Aorta (tissue), 5 donors: Measurements from ENCODE around the gene CYTH1. TPM values are rescaled to one million over a fixed set of nuclear protein-coding genes. Genes with fewer than 3 reads are reported as not detected.

Experiments
- ATAC-seq: fragments of 200-7000 bp; cut with Tn5 transposase; one replicate; pipeline ENCODE4 v1.9.1; 2022; ENCODE audit warnings: moderate library complexity; ENCODE audit not compliant: low FRiP score
- DNase-seq, 2 donors: peaks; one replicate each; pipeline ENCODE4 v3.0.0-alpha.2; 2020
- H3K27ac ChIP-seq, 2 donors: one replicate each; pipeline ENCODE4 v1.5.1; 2013; ENCODE audit warnings: low read length in 2 of 2, mild to moderate bottlenecking in 2 of 2, moderate library complexity in 2 of 2, control low read depth in 1 of 2, inconsistent platforms in 1 of 2, low read depth in 1 of 2
- H3K27me3 ChIP-seq, 2 donors: one replicate each; pipeline ENCODE4 v1.6.1; 2013; ENCODE audit warnings: control low read depth in 1 of 2, low read length in 1 of 2, mild to moderate bottlenecking in 1 of 2, moderate library complexity in 1 of 2; ENCODE audit not compliant: insufficient read depth in 2 of 2, control insufficient read depth in 1 of 2
- H3K36me3 ChIP-seq, 2 donors: one replicate each; pipeline ENCODE4 v1.6.1; 2013; ENCODE audit warnings: control low read depth in 1 of 2, low read length in 1 of 2, mild to moderate bottlenecking in 1 of 2; ENCODE audit not compliant: insufficient read depth in 2 of 2, control insufficient read depth in 1 of 2
- H3K4me1 ChIP-seq, 2 donors: one replicate each; pipeline ENCODE4 v1.6.1; 2013; ENCODE audit warnings: low read length in 2 of 2, control low read depth in 1 of 2, mild to moderate bottlenecking in 1 of 2, moderate library complexity in 1 of 2; ENCODE audit not compliant: insufficient read depth in 2 of 2, control insufficient read depth in 1 of 2
- H3K4me3 ChIP-seq, 2 donors: one replicate each; pipeline ENCODE4 v1.5.1; 2013; ENCODE audit warnings: low read length in 2 of 2, control low read depth in 1 of 2, mild to moderate bottlenecking in 1 of 2
- H3K9me3 ChIP-seq: one replicate; pipeline ENCODE4 v1.6.1; 2013; ENCODE audit warnings: mild to moderate bottlenecking, low read length; ENCODE audit not compliant: control insufficient read depth
- WGBS, 2 donors: extraction: QIAGEN DNeasy Blood & Tissue Kit; methylation state at CpG; one replicate each; pipeline ENCODE4 v1.1.7; 2013; 5-methylcytosine and 5-hydroxymethylcytosine counted together
- intact Hi-C, 2 donors: fragments of 100-400 bp; cut with DNase I; formaldehyde crosslinking; loops; one replicate each; pipeline versions ENCODE4 v1.14.2 to v1.15.0; 2022
- polyA plus RNA-seq, 2 donors: library from polyadenylated mRNA; stranded (reverse); fragments of 200-250 nt; gene quantifications; one replicate each; pipeline ENCODE4 v1.2.3, GENCODE V29; 2013
- total RNA-seq, 2 donors: library from RNA; stranded (reverse); fragmentation: NEBNext Ultra II Directional; extraction: Animal tissue kit (Norgen Biotek cat#: 25700); gene quantifications; one replicate each; pipeline ENCODE4 v1.2.1, GENCODE V29; 2021
- donor health status: healthy with polysubstance abuse.
- donor health status: Bipolar disorder and iron deficiency.
- donor health status: DM: no; HTN: no; CAD: no.
- donor health status: DM: no; HTN: no; CAD: no.
- donor health status: DM: yes; HTN: yes; CAD: no.

Gene CYTH1
- total and polyA plus RNA-seq, 4 donors: 20.3 to 66.8 (median 32.7) TPM

DNA sequence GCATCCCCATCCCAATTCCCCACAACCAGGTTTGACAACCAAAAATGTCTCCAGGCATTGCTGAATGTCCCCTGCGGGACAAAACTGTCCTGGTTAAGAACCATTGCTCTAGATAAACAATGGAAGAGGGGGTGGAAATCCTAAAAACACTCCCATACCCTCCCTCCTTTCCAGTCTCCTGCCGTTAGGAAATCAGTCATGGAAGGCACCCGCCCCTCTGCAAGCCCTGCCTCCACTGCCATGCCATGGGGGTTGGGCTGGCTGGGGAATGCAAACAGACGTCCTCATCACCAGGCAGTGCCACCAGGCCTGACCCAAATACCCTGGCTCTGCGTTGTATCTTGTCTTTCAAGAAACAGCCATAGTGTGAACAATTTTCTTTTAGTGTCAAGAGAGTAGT, 57.5 kb downstream of the CYTH1 start:
- H3K4me1 ChIP-seq: no peaks in the 10 kb centered on the region
- H3K36me3 ChIP-seq: no peaks in the 10 kb centered on the region
- H3K27me3 ChIP-seq: no peaks in the 10 kb centered on the region
- no peaks in the 10 kb centered on the region for H3K9me3 ChIP-seq
- ATAC-seq (no peak), DNase-seq (no peak)
- 18 to 24% methylated on average over 5 of the region's 5 CpGs for WGBS, 2 donors
- intact Hi-C loops: no loop called here
- no peak overlapping the region for H3K27ac ChIP-seq
- no peak overlapping the region for H3K4me3 ChIP-seq

DNA sequence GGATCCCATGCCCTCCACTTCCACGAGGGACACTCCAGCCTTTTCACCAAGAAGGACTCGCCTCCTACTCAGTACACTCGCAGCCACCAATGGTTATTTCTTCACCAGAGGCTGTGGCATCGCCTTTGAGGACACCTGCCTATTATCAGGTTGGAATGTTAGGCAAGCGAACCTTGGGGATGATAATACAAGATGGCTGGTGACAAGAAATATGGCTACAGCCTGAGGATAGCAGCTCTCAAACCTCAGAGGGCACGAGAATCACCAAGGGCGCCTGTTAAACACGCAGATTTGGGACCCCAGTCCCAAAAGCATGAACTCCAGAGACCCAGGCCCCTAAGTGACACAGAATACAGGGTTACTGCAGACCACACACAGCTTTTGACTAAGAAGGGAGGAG, 58.1 kb downstream of the CYTH1 start:
- DNase-seq: no peak
- 80 to 81% methylated on average over 8 of the region's 8 CpGs for WGBS, 2 donors
- ATAC-seq: no peak
- Histone ChIP-seq H3K36me3 (no peaks in the 10 kb centered on the region), H3K4me1 (no peaks in the 10 kb centered on the region), H3K4me3 (no peak overlapping the region), H3K9me3 (no peaks in the 10 kb centered on the region), H3K27ac (no peak overlapping the region), H3K27me3 (no peaks in the 10 kb centered on the region)
- intact Hi-C loops: no loop called here

DNA sequence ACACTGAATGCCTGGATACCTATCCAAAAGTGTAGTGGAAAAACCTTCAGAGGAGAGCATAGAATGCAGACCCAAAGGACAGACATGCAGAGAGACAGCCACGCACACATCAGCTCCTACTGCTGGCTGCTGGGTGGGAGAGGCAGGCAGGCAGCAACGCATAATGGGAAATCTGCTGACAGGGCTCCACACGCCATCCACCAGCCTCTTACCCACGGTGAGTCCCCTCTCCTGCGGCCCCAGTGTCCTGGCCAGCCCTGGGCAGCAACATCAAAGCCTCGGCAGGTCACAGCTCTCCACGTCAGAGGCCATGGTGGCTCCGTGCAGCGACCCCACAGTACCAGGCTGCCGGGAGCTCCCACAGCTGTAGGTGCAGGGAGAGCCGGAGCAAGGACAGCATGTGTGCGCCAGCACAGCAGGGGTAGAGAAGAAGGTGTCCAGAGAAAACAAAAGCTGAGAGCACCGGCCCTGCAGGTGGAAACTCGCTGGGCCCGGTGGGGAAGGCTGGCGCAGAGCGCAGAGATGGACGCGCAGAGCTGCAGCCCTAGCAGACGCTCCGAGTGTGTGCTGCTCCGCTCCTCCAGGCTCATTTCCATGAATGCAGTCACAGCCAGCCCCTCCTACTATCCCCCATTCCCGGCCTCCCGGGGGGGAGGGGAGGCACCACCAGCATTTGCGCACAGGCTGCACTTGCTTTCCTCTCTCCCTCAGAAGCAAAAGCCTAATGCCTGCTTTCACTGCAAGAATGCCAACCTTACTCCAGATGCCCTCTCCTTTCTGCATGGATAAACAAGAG, 58.9 kb downstream of the CYTH1 start:
- Histone ChIP-seq H3K36me3 (no peaks in the 10 kb centered on the region), H3K27me3 (no peaks in the 10 kb centered on the region), H3K4me1 (no peaks in the 10 kb centered on the region), H3K27ac (no peak overlapping the region), H3K4me3 (no peak overlapping the region), H3K9me3 (no peaks in the 10 kb centered on the region)
- peak; percentile 67 for ATAC-seq
- peak; percentile 66 to 81 for DNase-seq
- WGBS, 2 donors: 3 to 9% methylated on average over 25 of the region's 25 CpGs
- intact Hi-C loops: no loop called here

DNA sequence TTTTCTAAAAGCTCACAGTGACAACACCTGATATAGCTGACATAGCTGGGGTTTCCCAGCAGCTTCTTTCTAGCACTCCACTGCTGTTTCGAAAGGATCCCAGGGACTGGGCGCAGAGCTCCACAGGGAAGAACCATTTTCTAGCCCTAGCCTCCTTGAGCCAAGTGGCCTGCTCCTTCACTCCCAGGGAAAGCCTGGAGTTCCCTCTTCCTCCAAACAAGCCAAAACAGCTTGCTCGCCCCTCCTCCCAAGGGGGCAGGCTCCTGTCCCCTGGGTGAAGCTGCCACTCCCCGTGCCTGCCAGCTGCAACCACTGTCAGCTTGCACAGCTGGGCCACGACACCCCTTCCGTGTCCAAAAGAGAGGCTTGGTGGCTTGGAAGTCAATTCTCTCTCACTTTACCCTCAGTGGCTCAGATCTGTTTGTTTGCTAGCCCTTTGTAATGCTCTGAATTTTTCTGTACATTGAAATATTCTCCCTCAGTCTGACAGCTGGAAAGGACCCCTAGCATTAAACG, 59.8 kb downstream of the CYTH1 start:
- H3K4me1 ChIP-seq: no peaks in the 10 kb centered on the region
- intact Hi-C loops: no loop called here
- H3K36me3 ChIP-seq: no peaks in the 10 kb centered on the region
- no peaks in the 10 kb centered on the region for H3K27me3 ChIP-seq
- DNase-seq (peak in 1 of 2 donors; percentile 69), ATAC-seq (peak; percentile 34)
- 35 to 58% methylated on average over 7 of the region's 7 CpGs for WGBS, 2 donors
- H3K9me3 ChIP-seq: no peaks in the 10 kb centered on the region
- no peak overlapping the region for H3K27ac ChIP-seq
- no peak overlapping the region for H3K4me3 ChIP-seq

DNA sequence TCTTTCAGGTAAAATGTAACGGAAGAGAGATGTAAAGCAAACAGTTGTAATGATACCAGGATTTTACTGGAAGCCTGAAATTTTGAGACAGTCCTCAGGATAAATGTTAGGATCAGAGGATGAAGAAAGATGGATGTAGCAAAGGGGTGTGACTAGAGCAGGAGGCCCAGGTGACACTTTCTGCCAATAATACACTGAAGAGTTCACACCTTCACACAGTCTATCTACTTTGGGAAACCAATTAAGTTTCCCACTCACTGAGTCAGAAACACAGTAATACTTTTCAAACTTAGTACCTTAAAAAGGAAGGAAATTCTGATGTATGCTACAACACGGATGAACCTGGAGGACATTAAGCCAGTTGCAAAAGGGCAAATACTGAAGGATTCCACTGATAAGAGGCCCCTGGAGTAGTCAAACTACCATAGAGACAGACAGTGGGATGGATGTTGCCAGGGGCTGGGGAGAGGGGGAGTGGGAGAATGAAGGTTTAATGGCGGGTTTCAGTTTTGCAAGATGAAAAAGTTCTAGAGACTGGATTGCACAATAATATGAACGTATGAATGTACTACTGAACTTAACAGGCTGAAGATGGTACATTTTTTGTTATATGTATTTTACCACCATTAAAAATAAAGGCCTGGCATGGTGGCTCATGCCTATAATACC, 62.3 kb downstream of the CYTH1 start:
- intact Hi-C loops: no loop called here
- Histone ChIP-seq H3K27ac (no peak overlapping the region), H3K36me3 (no peaks in the 10 kb centered on the region), H3K27me3 (no peaks in the 10 kb centered on the region), H3K9me3 (no peaks in the 10 kb centered on the region), H3K4me1 (no peaks in the 10 kb centered on the region), H3K4me3 (no peak overlapping the region)
- WGBS, 2 donors: 89% methylated on average over 4 of the region's 4 CpGs
- ATAC-seq (no peak), DNase-seq (no peak)

DNA sequence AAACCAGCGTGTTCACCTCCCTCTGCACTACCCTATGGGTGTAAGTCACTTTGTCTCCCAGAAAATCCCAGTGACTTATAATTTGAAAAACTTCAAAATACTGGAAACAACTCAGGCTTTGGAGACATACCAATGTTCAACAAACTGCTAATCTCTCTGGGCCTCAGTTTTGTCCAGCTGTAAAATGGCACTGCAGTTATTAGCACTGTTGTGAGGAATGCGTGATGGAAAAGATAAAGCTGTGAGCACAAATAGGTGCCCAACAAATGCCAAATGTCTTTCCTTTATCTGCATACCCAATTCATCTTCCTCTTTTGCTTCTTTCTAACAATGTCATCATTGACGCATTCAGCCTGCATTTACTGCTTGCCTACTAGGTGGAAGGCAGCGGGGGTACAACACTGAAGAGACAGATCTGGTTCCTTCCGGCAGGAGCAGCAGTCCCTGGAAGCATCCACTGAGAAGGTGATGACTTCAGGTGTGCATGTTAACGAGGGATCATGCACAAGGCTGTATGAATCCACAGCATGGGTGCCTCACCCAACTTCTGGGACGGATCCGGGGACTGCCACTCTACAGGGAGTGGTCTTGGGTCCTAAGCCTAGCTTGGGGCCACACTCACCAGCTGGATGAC, 63.4 kb downstream of the CYTH1 start:
- H3K4me1 ChIP-seq: no peaks in the 10 kb centered on the region
- WGBS, 2 donors: 92 to 95% methylated on average over 8 of the region's 8 CpGs

DNA sequence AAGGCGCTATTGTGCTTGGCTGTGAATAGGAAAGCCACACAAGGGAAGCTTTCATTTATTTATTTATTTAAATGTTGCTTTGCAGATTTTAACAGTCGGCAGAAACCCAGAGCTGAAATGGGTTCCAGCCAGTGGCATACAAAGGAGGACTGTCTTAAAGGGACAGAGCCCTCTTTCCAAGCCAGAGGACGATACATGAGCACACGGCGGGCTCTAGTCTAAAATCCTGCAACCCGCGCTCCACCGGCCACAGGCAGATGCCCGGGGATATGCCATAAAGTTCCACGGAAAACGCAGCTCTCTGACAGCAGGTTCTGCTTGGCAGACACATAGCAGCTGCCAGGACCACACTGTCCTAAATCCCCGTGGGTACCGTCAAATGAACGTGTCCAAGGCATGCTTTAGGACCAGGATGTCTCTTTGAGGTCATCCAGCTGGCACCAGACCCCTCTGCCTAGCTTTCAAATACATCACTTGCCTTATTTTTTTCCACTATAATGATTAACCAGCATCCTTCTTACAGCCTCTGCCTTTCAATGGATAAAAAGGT, 64.6 kb downstream of the CYTH1 start:
- DNase-seq: no peak
- intact Hi-C loops: no loop called here
- H3K27ac ChIP-seq: no peak overlapping the region
- H3K4me1 ChIP-seq: no peaks in the 10 kb centered on the region
- H3K36me3 ChIP-seq: no peaks in the 10 kb centered on the region
- ATAC-seq: peak; percentile 59
- no peaks in the 10 kb centered on the region for H3K9me3 ChIP-seq
- 0 to 4% methylated on average over 14 of the region's 14 CpGs for WGBS, 2 donors
- no peaks in the 10 kb centered on the region for H3K27me3 ChIP-seq
- peak overlapping the region in 1 of 2 donors; percentile 43 for H3K4me3 ChIP-seq

More for the DNA sequence above, 63.4 kb downstream of the CYTH1 start:
- intact Hi-C loops: no loop called here
- no peaks in the 10 kb centered on the region for H3K9me3 ChIP-seq
- no peaks in the 10 kb centered on the region for H3K36me3 ChIP-seq
- ATAC-seq (no peak), DNase-seq (no peak)
- H3K4me3 ChIP-seq: no peak overlapping the region
- H3K27ac ChIP-seq: no peak overlapping the region
- H3K27me3 ChIP-seq: no peaks in the 10 kb centered on the region

DNA sequence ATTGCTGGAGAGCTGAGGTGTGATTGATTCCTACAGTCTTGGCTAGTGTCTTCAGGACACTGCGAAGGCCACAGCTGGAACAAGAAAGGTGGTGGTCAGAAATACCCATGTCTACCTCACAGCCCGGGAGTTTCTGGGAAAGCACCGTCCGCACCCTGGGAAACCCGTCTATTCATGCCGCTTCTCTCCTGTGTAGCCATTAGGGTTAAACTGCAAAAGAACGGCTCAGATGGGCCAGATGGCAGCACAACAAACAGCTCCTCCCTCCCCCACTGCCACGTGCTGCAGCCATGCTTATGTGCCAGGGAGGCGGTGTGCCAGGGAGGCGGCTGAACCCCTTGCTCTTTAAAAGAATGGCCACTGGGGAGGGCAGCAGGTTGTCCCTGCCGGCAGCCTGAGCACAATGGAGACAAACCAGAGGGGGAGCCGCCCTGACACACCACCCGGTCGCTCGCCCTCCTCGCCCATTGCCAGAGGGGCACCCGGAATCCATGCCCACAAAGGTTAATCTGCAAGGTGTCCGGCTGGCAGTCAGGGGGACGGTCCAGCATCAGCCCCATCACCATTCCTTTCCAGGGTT, 65.2 kb downstream of the CYTH1 start:
- no peaks in the 10 kb centered on the region for H3K9me3 ChIP-seq
- ATAC-seq: peak; percentile 81
- H3K4me3 ChIP-seq: peak overlapping the region; percentile 3 to 43
- DNase-seq: peak; percentile 62 to 86
- H3K27me3 ChIP-seq: no peaks in the 10 kb centered on the region
- H3K27ac ChIP-seq: no peak overlapping the region
- 3 to 8% methylated on average over 19 of the region's 19 CpGs for WGBS, 2 donors
- H3K4me1 ChIP-seq: no peaks in the 10 kb centered on the region
- intact Hi-C loops: no loop called here
- H3K36me3 ChIP-seq: no peaks in the 10 kb centered on the region
